Natural killer cell (primary cell): ENCODE measurements around the gene FBXO4. TPM values are rescaled to one million over a fixed set of nuclear protein-coding genes. Genes with fewer than 3 reads are reported as not detected.

ENCODE experiments used
- ATAC-seq, 3 donors: fragments of 150-1000 bp in 2 of 3; fragments of 200-7000 bp in 1 of 3; cut with Tn5 transposase; 1 replicate in 1 of 3; 2 replicates in 2 of 3; pipeline ENCODE4 v1.10.0; 2021; ENCODE audit warnings: mild to moderate bottlenecking in 2 of 3, moderate library complexity in 2 of 3
- DNase-seq, 2 donors: peaks; one replicate each; pipeline versions ENCODE4 v3.0.0 to v3.0.0-alpha.2; 2013 to 2021; ENCODE audit warnings: mixed read lengths in 1 of 2
- H3K27ac ChIP-seq: one replicate; pipeline ENCODE4 v1.5.1; 2013; ENCODE audit warnings: mild to moderate bottlenecking, low read length
- H3K27me3 ChIP-seq: one replicate; pipeline ENCODE4 v1.6.1; 2013; ENCODE audit warnings: low read length; ENCODE audit not compliant: control insufficient read depth, insufficient read depth
- H3K36me3 ChIP-seq: one replicate; pipeline ENCODE4 v1.6.1; 2013; ENCODE audit warnings: low read length; ENCODE audit not compliant: control insufficient read depth, insufficient read depth
- H3K4me1 ChIP-seq: one replicate; pipeline ENCODE4 v1.6.1; 2013; ENCODE audit warnings: low read length; ENCODE audit not compliant: control insufficient read depth, insufficient read depth
- H3K4me3 ChIP-seq: one replicate; pipeline ENCODE4 v1.5.1; 2013; ENCODE audit warnings: low read length
- H3K9me3 ChIP-seq: one replicate; pipeline ENCODE4 v1.6.1; 2013; ENCODE audit warnings: low read length; ENCODE audit not compliant: control insufficient read depth, insufficient read depth
- H3K27ac Mint-ChIP-seq, 2 donors: one replicate each; pipeline ENCODE4 v1.8.0; 2022; ENCODE audit warnings: mild to moderate bottlenecking in 2 of 2, mixed read lengths in 2 of 2, moderate library complexity in 1 of 2
- H3K27me3 Mint-ChIP-seq, 2 donors: one replicate each; pipeline ENCODE4 v1.8.0; 2022; ENCODE audit warnings: low read depth in 2 of 2, mixed read lengths in 2 of 2
- H3K36me3 Mint-ChIP-seq: one replicate; pipeline ENCODE4 v1.8.0; 2022; ENCODE audit warnings: mixed read lengths
- H3K4me1 Mint-ChIP-seq, 2 donors: one replicate each; pipeline ENCODE4 v1.8.0; 2022; ENCODE audit warnings: mixed read lengths in 2 of 2
- H3K4me3 Mint-ChIP-seq: one replicate; pipeline ENCODE4 v1.8.0; 2022; ENCODE audit warnings: mild to moderate bottlenecking, moderate library complexity, mixed read lengths
- H3K9me3 Mint-ChIP-seq, 2 donors: one replicate each; pipeline ENCODE4 v1.8.0; 2022; ENCODE audit warnings: mixed read lengths in 2 of 2
- WGBS: methylation state at CpG from one replicate; pipeline ENCODE4 v1.1.7; 2013; ENCODE audit warnings: missing lambda C conversion rate; ENCODE audit not compliant: insufficient coverage; 5-methylcytosine and 5-hydroxymethylcytosine counted together
- intact Hi-C: fragments of 100-400 bp; cut with micrococcal nuclease; formaldehyde crosslinking; loops from one replicate; pipeline ENCODE4 v1.14.2; 2022
- total RNA-seq, 4 donors: library from RNA; stranded (reverse); fragments of 120-200 nt in 1 of 4; gene quantifications; one replicate each; pipeline versions ENCODE4 v1.2.3 to v1.2.4, GENCODE V29; 2013 to 2022
- TF ChIP-seq, protein P1 (sequence below): fragments of 200-600 bp; IDR thresholded peaks from one replicate; pipeline ENCODE4 v1.8.0; 2022; ENCODE audit warnings: antibody characterized with exemption

FBXO4 gene
- total RNA-seq, 3 donors from 2014 or later (not counting 1 experiment from before 2014, with no cell fraction given): 13.2 to 14.9 (median 13.4) TPM

DNA sequence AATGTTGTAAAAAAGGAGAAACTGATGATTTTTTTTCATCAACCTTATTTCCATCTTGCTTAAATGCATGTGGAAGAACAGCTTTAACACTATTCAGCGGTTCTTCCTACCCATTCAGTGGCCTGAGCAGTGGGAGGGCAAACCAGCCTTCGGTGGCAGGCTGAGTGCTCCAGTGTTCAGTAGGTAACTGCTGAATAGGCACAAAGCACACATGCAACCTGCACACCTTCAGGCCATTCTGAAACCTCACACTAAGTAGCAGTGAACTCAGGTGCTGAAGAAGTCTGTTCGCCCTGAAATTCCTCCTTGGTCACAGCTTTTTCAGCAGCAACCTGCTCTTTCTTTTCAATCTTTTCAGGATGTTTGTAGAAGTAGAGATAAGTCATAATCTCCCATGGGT is 26.1 kb downstream of the FBXO4 start:
- WGBS: 89% methylated on average over 3 of the region's 3 CpGs
- no peak for ATAC-seq
- H3K36me3 Mint-ChIP-seq: no peaks in the 10 kb centered on the region
- no peak overlapping the region for H3K4me3 ChIP-seq
- intact Hi-C loops: no loop called here
- H3K4me1 ChIP-seq: no peaks in the 10 kb centered on the region
- peaks cover 2 to 3% of the 10 kb centered on the region in 2 donors for H3K9me3 Mint-ChIP-seq
- no peaks in the 10 kb centered on the region for H3K4me1 Mint-ChIP-seq
- H3K27me3 Mint-ChIP-seq: peaks cover 5 to 7% of the 10 kb centered on the region in 2 donors
- no peak overlapping the region for H3K27ac Mint-ChIP-seq
- TF ChIP-seq, protein P1, sequence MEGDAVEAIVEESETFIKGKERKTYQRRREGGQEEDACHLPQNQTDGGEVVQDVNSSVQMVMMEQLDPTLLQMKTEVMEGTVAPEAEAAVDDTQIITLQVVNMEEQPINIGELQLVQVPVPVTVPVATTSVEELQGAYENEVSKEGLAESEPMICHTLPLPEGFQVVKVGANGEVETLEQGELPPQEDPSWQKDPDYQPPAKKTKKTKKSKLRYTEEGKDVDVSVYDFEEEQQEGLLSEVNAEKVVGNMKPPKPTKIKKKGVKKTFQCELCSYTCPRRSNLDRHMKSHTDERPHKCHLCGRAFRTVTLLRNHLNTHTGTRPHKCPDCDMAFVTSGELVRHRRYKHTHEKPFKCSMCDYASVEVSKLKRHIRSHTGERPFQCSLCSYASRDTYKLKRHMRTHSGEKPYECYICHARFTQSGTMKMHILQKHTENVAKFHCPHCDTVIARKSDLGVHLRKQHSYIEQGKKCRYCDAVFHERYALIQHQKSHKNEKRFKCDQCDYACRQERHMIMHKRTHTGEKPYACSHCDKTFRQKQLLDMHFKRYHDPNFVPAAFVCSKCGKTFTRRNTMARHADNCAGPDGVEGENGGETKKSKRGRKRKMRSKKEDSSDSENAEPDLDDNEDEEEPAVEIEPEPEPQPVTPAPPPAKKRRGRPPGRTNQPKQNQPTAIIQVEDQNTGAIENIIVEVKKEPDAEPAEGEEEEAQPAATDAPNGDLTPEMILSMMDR: no peak
- DNase-seq: no peak
- no peaks in the 10 kb centered on the region for H3K9me3 ChIP-seq
- no peaks in the 10 kb centered on the region for H3K36me3 ChIP-seq
- no peak overlapping the region for H3K4me3 Mint-ChIP-seq
- no peak overlapping the region for H3K27ac ChIP-seq
- no peaks in the 10 kb centered on the region for H3K27me3 ChIP-seq

GRCh38 chr5:41954286-41954685 is 29.2 kb downstream of the FBXO4 start:
- no peaks in the 10 kb centered on the region for H3K4me1 Mint-ChIP-seq
- H3K36me3 Mint-ChIP-seq: peaks cover 9% of the 10 kb centered on the region
- no peak overlapping the region for H3K27ac ChIP-seq
- no peak overlapping the region for H3K27ac Mint-ChIP-seq
- no peaks in the 10 kb centered on the region for H3K27me3 ChIP-seq
- WGBS: 83% methylated on average over 1 of the region's 1 CpG
- no peaks in the 10 kb centered on the region for H3K36me3 ChIP-seq
- H3K9me3 ChIP-seq: no peaks in the 10 kb centered on the region
- no peak overlapping the region for H3K4me3 Mint-ChIP-seq
- ATAC-seq: no peak
- peaks cover 8% of the 10 kb centered on the region in 2 donors for H3K27me3 Mint-ChIP-seq
- intact Hi-C loops: no loop called here
- no peak for DNase-seq
- H3K4me3 ChIP-seq: no peak overlapping the region
- peaks cover 6 to 8% of the 10 kb centered on the region in 2 donors for H3K9me3 Mint-ChIP-seq
- no peaks in the 10 kb centered on the region for H3K4me1 ChIP-seq
- TF ChIP-seq, protein P1: no peak

DNA sequence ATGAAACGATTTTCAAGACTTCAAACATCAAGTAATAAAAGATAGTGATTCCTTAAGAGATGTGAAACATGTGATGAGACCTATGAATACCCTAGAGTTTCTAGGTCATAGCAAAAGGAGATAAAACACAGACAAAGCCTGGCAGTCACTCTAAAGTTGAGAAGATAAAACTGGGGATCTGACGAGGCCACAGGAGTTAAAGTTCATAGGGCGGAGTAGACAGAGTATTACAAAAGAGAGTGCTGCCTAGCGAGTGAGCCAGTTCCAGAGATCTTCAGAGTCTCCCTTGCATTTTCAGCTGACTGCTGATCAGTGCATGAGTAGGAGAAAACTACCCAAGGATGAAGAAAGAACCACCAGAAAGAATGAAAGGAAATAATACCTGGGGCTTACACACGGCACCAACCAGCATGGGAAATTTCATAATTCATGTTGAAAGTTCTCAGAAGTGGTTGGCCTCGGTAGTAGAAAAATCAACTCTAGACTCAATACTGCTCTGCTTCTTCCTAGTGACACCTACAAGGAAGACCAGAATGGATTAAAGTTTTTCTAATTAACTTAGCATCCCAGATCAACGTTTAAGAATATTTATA is 30.4 kb downstream of the FBXO4 start:
- Histone ChIP-seq H3K4me3 (no peak overlapping the region), H3K27me3 (no peaks in the 10 kb centered on the region), H3K36me3 (no peaks in the 10 kb centered on the region), H3K4me1 (no peaks in the 10 kb centered on the region), H3K27ac (no peak overlapping the region), H3K9me3 (no peaks in the 10 kb centered on the region)
- TF ChIP-seq, protein P1: no peak
- intact Hi-C loops: no loop called here
- 86% methylated on average over 5 of the region's 7 CpGs for WGBS
- no peak overlapping the region for H3K27ac Mint-ChIP-seq
- peaks cover 8 to 17% of the 10 kb centered on the region in 2 donors for H3K27me3 Mint-ChIP-seq
- H3K4me3 Mint-ChIP-seq: no peak overlapping the region
- ATAC-seq (no peak), DNase-seq (no peak)
- H3K36me3 Mint-ChIP-seq: peaks cover 22% of the 10 kb centered on the region
- H3K4me1 Mint-ChIP-seq: no peaks in the 10 kb centered on the region
- H3K9me3 Mint-ChIP-seq: peaks cover 6 to 17% of the 10 kb centered on the region in 2 donors

DNA sequence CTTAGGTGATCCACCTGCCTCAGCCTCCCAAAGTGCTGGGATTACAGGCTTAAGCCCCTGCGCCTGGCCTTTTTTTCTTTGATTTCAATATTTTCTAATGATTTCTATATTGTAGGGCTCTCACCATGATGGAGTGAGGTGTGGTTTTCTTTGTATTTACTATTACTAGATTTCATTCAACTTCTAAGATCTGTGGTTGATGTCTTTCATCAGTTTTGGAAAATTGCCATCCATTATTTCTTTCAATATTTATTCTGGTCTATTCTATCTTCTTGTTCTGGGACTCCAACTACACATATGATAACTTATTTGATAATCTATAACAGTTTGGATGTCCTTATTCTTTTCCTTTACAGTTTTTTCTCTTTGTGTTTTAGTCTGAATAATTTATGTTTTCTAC is 31.9 kb downstream of the FBXO4 start:
- H3K27ac ChIP-seq: no peak overlapping the region
- H3K27me3 ChIP-seq: no peaks in the 10 kb centered on the region
- H3K27ac Mint-ChIP-seq: no peak overlapping the region
- H3K9me3 ChIP-seq: peaks cover 10% of the 10 kb centered on the region
- WGBS: 100% methylated on average over 1 of the region's 1 CpG
- no peaks in the 10 kb centered on the region for H3K4me1 Mint-ChIP-seq
- no peaks in the 10 kb centered on the region for H3K36me3 ChIP-seq
- H3K27me3 Mint-ChIP-seq: peaks cover 5 to 17% of the 10 kb centered on the region in 2 donors
- intact Hi-C loops: no loop called here
- no peaks in the 10 kb centered on the region for H3K4me1 ChIP-seq
- H3K4me3 ChIP-seq: no peak overlapping the region
- no peak overlapping the region for H3K4me3 Mint-ChIP-seq
- peaks cover 22% of the 10 kb centered on the region for H3K36me3 Mint-ChIP-seq
- peaks cover 7 to 18% of the 10 kb centered on the region in 2 donors for H3K9me3 Mint-ChIP-seq
- TF ChIP-seq, protein P1: no peak
- no peak for DNase-seq
- ATAC-seq: no peak
